Pulmonary artery endothelial cell (primary cell): Measurements from ENCODE around the gene EGFR. TPM values are rescaled to one million over a fixed set of nuclear protein-coding genes. Genes with fewer than 3 reads are reported as not detected.

Source experiments
- DNase-seq: peaks from one replicate; pipeline ENCODE4 v3.0.0-alpha.2; 2011; ENCODE audit warnings: low read depth, low spot score
- total RNA-seq: library from RNA; depleted of rRNA; stranded (reverse); fragments of >200 nt; gene quantifications from 2 replicates; pipeline ENCODE4 v1.2.3, GENCODE V29; 2014

Gene EGFR
- total RNA-seq, 1 donor from 2014 or later, result 2.5 TPM

DNA sequence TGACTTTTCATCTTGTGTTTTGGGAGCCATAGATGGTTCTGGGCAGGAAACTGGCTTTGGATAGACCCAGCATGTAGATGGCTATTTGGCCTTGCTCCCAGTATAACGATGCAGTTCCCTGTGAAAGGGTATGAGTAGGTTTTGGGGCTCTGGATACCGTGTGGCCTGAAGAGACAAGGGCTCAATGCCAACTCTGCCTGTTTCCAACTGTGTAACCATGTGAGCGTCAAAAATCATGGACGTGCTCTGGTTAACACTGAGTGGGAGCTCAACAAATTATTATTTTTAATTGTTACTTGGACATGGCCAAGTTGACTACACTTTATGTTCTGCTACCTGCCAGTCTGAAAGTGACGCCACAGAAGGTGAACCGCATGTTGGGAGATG is 41.8 kb downstream of the EGFR start:
- DNase-seq, result no peak

DNA sequence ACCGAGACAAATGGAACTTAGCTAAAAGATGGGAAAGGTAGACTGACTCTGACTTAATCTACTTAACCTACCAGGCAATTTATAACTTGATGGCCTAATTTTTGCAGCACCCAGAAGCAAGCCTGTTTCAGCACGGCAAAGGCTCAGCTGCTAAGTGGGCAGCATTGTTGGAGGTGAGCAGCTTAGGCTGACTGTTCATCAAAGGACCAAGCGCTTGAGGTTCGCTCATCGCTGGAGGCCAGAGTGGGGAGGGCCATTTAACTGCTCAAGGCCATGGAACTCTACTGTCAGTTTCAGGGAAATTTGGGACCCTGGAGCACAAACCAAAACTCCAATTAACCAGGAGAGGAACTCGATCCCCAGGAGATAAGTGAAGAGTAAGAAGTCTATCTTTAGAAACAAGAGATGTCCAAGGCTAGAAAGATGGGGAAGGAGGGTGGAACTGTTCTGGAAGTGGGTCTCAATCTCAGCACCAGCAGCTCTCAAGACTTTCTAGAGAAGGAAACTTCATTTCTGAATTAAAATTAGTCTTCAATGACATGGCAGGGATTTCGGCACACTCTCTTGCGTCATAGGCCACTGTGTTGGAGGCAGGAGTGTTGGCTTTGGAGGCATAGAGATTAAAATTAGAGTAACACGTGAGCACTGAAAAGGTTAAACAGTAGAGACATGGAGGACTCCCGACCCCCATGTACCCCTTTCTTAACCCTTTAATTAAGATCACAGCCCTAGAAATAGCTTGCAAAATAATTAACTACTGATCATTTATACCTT is 43.1 kb downstream of the EGFR start:
- DNase-seq, result no peak

DNA sequence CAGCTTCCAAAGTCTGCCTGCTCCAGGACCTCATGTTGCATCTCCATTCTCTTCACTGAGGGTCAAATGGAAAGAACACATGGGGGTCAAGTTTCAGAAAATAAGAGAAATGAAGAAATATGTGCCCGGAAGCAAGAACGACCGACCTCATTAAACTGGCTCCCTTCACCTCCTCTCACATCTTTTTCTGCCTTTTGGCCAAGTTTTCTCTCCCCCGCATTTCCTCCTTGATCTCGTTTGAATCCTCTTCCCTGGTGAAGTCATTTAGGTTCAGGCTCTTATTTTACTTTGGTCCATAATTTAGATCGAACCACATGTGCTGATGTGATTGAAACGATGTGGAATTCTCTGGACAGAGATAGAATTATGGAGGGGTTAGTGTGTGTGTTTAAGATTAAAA is 44.2 kb downstream of the EGFR start:
- DNase-seq, result no peak

DNA sequence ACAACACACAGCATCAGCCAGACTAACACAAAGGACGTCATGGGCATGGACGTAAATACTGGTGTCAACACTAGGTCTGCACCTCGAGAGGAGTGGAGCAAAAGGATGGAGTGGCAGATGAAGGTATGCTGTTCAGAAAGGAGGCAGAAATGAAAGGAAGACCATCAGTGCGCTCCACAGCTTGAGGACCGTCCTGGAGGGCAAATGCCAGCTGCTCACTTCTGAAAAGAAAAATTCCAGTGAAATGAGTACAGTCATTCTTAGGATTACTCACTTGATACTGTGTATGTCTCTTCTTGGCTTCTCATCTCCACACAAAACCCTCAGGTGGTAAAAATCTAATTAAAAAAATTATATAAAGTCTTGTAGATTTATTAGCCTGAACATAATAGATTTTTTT is 44.8 kb downstream of the EGFR start:
- no peak for DNase-seq

DNA sequence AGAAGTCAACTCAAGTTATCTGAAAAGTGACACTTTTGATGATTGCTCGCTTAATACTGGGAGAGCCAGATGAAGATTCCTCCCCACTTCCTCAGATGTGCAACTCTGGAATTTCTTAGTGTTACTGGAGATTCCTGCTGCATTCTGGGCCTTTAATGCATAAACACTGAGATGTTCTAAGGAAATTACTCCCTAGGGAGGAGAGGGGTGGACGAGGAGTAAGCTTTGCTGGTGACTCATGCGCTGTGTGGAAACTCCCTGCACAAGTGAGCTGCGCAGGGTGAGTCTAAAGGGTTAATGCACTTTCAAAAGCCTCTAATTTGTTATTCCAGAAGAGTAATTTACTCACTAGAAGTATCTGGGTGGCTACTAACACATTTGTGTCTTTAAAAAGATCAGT is 46.3 kb downstream of the EGFR start:
- DNase-seq, result peak; percentile 56

DNA sequence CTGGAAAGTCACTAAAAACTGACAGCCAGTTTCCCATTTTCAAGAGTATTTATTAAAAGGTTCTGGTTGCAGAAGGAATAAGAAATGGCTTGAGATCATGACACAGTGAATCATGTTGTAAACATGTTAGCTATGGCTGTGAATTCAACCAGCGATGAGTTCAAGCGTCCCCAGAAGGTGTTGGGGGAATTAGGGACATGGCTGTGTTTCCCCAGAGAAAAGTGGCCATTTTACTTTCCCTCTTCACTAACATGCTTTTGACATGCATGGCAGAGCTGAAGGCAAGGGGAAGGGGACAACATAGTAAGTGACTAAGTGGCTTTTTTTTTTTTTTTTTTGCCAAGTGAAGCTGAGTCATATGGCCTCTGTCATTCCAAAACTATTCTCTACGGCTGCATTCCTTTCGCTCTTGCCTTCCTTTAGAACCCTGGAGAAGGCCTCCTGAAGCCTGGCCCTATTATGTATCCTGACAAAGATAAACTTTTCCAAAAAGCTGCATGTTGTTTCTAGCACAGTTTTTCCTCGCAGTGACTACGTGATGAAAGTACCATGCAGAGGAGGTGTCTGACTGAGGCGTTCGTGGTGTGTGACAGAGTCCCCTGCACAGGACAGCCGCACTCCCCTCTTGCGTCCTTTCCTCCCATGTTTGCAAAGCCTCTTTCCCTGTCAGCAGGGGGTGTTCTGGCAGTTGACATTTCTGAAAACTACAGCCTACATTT is 46.9 kb downstream of the EGFR start:
- peak; percentile 68 for DNase-seq

DNA sequence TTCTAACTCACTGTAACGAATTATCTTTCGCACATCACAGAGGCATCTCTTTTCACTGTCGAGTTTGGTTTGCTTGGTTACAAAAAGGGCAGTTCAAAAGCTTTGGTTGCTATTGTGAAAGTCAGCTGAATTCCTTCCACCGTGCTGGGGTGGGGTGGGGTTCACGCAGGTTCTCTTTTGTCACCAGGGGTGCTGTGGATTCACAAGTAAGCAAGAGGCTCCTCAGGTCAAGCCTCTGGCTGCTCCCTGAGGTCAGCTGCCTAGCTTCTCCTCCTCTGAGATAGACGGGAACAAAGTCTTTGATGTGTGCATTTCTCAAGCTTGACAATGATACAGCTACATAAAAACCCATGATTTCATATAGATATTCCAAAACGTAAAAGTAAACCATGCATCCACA is 47.7 kb downstream of the EGFR start:
- no peak for DNase-seq

DNA sequence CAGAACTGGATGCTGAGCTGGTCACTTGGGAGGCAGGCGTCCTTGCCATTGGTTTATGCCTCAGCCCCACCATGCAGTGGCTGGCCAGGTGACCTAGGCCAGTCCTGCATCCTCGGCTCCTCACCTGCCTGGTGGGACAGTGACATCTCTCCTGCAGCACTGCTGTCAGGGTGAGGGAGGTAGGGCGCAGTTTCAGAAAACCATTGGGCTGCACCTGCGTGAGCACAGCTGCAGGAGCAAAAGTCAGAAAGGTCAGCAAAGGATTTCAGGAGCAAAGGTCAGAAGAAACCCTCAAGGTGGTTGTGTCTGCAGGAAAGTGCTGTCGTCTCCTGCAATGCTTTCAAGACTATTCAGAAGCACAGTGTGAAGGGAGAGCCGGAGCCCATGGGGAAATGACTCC is 48.1 kb downstream of the EGFR start:
- DNase-seq, result no peak

DNA sequence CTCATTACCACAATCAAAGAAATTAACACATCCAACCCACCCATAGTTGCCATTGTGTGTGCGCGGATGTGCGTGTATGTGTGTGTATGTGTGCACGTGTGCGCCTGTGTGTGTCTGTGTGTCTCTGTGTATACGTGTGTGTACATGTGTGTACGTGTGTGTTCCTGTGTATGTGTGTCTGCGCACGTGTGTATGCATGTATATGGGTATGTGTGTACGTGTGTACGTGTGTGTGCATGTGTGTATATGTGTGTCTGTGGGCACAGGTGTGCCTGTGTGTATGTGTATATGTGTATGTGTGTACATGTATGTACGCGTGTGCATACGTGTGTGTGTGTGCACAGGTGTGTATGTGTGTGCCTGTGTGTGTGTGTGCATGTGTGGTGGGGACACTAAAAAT is 48.9 kb downstream of the EGFR start:
- DNase-seq, result no peak

DNA sequence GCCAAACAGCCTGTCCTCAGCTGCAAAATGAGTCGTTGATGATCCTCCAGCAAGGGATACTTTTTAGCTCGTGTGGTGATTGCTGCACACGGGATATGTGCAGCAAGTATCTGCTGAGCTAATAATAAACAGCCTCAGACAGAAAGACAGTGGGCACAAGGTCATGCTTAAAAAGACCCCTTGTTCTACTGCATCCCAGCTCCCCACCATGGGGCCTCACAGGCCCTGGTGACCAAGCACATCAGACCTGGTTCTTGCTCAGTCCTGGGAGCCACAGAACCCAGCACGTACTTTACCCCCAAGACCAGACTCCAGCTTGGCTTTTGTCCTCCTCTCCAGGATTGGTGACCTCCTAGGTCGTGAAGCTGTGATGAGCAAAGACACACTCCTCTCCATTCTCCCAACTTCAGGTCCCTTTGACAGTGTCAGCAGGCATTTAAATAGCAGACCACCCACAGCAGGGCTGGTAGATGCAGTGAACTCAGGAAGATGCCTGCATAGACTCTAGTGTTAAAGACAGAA is 50.5 kb downstream of the EGFR start:
- DNase-seq, result no peak

DNA sequence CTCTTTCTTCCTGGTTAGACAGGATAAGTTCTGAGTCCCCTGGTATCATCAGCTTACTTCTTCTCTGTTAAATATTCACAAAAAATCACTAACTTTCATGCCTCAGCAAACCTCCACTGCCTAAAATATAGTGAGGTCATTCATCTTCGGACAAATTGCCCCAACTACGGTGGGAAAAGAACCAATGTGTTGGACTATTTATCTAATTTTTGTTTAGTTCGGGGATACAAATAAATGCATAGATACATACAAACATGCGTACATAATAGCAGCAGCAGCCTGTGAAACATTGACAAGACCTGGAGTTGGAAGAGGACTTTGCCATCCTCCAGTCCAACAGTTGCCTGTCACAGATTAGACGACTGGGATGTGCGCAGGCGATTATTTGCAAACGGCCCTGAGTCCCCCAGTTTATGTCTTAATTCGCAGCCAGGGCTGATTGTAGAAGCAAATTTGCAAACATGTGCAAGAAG is 51.5 kb downstream of the EGFR start:
- DNase-seq, result no peak

DNA sequence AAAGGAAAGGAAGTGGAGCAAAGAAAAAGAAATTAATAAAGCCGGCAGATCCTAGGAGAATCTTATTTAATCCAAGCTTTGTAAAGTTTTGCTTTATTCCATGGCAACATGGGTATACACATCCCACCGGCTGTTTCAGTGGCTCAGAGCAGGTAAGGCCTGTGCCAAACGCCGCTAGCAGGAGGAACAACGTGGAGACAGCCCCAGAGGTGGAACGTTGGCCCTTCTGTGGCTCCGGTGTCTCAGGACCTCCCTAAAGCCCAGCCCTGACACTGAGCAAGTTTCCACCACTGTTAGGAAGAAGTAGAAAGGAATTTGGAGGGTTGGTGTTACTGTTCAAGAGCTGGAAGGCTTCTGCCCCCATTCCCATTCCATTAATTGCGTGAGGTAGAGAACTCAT is 52.0 kb downstream of the EGFR start:
- no peak for DNase-seq

DNA sequence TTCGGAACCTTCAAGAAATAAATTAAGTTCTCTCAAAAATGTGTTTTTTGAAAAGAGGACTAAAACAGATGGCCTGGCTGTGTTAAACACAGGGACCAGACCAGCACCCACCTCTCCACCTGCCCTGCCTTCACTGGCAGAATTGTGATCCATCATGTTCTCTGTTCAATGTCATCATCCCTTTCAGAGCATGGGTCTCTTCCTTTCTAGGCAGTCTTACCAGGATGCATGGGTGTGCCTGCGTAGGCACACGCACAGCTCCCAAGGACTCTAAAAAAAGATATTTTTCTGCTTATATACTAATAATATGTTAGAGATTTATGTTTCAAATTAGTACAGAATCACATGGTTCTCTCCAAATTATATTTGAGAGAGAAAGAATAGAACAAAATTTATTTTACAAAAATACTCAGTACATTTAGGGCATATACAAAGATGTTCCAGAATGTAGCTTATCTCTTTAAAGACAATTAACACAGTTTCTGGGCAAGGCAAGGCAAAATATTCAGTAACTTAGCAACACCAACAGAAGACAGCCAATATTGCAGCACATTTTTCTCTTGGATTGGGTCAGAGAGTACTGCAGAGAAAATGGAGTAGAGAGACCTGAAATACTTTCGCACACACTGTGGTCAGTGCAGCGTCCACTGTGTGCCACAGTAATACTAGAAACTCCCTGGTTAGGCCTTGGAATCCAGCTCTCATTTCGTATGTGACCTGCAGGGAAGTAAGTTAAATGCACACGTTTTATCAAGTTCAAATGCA is 52.8 kb downstream of the EGFR start:
- DNase-seq, result no peak

DNA sequence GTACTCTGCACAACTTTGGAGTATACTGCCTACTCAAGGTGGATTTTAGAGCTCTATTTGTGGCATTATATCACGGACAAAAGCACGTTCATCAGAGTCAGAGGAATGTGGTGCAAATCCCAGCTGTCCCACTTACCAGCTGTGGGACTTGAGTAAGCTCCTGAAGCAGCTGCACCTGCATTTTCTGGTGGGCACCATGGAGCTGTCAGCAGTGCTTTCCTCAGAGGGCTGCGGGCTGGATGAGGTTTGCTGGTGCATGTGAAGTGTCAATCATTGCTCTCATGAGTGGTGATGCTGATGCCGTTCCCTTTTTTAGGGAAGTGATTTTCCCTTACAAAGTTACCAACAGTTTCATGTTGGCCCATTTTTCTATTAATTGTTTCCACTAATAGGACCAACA is 53.4 kb downstream of the EGFR start:
- no peak for DNase-seq

DNA sequence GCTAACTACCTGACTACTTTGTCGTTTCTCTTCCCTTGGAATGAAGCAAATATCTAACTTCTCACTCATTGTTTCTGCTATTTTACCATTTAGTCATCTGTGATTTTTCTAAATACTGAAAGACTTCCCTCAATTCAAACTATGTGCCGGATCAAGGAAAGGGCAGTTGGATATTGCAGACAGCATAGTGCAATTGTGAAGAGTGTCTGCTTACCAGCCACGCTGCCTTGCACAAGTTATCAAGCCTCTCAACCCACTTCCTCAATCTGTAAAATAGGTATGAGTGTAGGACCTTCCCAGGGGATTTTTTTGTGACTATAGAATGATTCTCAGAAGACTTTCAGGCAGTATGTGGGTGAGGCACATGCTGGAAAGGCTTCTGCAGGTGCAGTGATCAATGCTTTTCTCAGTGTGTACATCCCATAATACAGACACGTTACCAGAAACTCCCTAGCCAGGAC is 54.3 kb downstream of the EGFR start:
- no peak for DNase-seq

DNA sequence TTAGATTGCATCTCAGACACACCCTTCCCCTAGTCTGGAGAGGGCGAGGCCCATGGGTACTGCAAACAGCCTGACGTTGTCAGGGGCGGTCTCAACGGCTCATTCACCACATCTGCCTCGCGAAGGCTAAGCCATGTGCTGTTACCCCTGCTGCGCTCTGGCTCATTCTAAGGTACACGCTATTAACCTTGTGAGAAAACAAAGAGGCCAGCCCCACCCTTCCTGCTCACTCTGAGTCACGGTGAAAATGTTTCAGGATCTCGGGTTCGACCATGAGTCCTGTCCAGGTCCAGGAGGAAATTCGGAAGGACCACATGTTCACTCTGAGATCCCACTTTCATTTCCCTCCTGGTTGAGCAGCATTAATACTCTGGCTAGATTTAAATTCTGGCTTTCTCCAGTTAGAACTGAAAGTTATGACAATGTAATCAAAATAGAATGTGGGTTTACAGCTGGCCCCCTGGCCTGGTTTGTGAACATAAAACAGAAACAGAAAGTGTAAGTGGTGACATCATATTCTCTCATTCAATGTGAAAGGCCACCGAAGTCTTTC is 55.2 kb downstream of the EGFR start:
- no peak for DNase-seq

DNA sequence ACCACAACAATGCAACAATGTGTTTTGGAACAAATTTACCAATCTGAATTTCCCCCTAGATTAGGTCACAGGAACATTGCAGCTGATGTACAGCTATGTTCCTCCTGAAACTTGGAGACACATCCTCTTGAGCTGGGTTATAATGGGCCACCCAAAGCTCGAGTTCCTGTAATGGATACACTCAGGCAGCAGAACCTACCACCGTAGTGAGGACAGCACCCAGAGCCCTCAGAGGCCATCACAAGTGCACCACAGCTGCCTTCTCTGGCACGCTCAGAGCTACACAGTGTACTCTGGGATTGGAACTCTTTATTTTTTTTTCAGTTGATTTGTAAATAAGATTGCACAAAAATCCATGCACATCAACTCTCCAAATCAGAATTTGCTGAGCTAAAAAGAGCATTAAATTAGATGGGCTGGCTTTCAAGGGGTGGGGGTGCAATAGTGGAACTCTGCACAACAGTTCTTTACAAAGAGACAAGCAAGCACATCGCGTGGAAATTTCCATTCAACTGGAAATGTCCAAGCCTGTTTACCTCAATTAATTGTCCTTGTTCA is 56.7 kb downstream of the EGFR start:
- no peak for DNase-seq

DNA sequence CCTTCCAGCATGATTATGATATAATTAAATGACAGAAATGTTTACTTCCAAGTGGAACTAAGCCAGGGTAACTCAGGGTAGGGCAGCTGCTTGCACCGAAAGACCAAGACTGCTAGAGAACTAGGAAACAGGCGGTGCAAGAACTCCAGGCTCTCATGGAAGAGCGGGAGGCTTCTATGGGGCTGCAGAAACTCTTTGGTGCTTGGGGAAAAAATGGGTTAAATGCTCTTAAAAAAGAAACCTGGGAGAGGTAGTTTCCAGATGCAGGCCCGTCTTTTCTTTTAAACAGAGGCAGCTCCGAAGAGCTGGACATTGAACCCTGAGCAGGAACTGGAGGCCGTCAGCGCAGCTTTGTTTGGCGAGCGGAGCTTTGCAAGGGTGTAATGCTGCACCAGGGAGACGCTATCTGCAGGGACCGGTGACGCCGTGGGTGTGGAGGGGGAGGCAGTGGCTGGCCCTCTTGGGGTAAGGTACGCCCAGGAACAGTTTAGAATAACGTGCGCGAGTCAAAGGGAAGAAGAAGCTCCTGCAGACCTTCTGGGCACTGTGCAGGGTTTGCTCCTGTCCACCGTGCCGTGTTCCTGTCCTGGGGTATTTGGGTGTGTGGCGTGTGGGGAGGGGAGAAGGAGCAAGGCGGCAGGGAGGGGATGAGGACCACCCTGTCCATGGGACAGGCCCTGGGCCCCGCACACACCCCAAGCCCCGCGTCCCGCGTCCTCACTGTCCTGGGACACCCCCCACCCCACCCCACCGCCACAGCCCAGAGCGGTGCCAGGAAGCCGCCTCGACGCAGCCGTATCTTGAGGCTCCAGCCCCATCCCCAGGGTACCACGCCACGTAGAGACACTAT is 59.0 kb downstream of the EGFR start:
- no peak for DNase-seq

DNA sequence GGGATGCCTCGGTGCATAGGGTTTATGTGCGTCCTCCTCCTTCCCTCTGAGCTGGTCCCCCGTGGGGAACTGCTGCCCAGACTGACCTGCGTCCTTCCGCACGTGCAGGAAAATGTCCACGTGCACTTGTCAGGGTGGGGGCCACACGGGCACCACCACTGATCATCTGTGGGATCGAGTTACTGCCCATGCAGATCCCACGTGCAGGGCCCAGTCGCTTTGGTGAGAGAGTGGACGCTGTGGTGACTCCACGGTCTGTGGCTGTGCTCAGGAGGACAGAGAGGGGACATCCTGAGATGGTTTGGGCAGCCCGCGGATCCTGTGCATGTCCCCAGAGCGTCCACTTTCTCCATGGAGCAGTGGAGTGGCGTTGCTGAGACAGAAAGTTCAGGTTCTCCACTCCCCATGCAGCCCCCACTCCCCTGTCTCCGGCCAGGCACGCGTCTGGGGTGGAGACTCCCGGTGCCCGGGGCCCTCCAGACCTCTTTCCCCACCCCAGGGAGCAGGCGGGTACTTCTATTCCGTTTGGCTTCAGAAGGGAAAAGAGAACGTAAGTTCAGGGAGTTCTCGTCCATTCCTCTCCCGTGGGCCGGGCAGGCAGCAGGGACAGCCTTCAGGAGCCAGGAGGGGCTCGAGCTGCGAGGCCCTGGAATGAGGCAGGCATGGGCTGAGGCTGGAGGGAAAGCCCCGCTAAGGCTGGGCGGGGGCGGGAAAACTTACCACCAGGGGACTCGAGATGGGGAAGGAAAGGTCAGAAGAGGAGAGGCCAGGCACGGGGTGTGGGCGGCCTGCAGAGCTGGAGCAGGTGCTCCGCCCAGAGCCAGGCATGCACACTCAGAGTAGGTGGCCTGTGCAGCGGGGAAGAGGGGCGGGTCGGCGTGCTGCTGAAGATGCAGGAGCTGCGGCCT is 59.9 kb downstream of the EGFR start:
- no peak for DNase-seq
